GM19099 (cell line): ENCODE results near the gene FBXO11.

Source experiments
- POLR2A ChIP-seq: IDR thresholded peaks from 3 replicates; pipeline ENCODE4 v1.6.1; 2011; ENCODE audit warnings: low read depth; ENCODE audit not compliant: insufficient read length; ENCODE audit errors: extremely low read depth

Gene FBXO11

DNA sequence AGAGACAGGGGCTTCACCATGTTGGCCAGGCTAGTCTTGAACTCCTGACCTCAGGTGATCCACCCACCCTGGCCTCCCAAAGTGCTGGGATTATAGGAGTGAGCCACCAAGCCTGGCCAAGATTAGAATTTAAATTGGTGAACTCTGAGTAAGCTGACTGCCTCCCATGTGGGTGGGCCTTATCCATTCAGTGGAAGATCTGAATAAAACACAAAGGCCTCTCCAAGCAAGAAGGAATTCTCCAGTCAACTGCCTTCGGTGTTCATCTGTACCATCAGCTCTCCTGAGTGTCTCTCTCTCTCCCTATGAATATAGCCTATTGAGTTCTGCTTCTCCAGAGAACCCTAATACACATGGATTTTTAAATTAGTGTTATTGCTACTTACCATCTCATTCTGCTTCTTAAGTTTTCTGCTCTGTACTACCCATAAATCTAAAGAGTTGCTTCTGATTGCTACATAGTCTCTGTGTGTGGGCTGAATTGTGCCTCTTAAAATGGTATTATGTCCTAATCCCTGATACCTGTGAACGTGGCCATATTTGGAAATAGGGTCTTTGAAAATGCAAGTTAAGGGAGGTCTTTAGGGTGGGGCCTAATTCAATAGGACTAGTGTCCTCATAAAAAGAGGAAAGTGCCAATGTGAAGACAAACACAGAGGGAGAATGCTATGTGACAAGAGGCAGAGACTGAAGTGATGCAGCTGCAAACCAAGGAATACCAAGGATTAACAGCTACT is 36.3 kb downstream of the FBXO11 start:
- no peak for TF ChIP-seq POLR2A

DNA sequence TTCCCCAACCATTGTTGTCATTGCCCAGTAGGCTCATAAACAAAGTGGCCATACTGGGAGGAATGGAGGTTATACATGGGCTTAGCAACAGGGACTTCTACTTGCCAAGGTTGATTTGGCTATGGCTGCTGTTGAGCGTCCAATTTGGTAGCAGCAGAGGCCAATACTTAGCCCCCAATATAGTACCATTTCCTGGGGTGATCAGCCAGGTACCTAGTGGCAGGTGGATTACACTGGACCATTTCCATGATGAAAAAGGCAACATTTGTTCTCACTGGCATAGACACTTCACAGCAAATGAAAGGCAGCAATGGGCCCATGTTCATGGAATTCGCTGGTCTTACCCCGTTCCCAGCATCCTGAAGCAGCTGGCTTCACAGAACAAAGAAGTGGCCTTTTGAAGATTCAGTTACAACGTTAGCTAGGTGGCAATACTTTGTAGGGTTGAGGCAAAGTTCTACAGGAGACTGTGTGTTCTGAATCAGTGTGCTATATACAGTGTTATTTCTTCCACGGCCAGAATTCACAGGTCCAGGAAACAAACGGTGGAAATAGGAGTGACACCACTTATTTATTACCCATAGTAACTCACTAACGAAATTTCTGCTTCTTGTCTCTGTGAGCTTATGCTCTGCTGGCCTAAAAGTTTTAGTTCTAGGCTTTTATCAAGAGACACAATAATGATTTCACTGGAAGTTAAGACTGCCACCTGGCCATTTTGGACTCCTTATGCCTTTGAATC is 37.5 kb downstream of the FBXO11 start:
- no peak for TF ChIP-seq POLR2A

DNA sequence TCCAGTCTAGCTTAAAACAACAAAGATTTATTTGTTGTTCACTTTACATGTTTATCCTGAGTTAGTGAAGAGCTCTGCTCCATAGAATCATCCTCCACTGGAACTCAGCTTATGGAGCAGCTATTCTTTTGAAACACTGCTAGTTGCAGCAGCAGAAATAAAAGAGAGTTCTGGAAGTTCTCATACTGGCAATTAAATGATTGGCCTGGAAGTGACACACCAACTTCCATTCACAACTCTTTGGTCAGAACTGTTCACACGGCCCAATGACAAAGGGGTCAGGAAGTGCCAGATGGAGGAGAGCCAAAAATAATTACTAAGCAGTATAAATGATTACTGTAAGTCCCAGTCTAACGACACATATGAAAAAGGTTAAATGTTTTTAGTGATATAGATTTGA is 39.1 kb downstream of the FBXO11 start:
- TF ChIP-seq POLR2A = no peak

DNA sequence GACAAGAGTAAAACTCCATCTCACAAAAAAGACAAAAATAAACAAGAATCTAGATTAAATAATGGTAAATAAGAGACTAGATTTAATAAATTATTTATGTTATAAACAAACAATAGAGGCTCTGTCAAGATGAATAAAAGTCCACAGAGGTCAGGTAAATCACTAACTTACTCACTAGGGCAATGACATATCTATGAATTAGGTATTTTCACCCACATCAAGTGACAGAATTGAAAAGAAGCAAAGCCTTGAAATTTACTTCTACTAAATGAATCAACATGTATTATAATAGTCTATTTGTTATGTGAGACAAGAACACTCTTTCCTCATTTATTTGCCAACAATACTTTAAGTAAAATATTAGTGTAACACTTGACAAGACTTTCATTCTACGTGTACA is 41.7 kb downstream of the FBXO11 start:
- TF ChIP-seq POLR2A = no peak

DNA sequence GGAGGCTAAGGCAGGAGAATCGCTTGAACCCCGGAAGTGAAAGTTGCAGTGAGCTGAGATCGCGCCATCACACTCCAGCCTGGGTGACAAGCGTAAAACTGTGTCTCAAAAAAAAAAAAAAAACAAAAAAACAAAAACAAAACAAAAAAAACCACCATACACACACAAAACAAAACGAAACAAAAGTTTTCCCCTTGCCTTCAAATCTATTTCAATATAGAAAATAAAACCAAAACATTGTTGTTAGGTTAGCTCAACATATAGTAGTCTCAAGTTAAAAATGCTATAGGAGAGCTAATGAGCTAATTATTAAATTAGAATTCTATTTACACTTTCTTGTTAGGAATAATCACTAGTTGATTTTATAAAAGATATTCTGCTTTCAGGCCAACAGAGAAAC is 43.3 kb downstream of the FBXO11 start:
- no peak for TF ChIP-seq POLR2A

DNA sequence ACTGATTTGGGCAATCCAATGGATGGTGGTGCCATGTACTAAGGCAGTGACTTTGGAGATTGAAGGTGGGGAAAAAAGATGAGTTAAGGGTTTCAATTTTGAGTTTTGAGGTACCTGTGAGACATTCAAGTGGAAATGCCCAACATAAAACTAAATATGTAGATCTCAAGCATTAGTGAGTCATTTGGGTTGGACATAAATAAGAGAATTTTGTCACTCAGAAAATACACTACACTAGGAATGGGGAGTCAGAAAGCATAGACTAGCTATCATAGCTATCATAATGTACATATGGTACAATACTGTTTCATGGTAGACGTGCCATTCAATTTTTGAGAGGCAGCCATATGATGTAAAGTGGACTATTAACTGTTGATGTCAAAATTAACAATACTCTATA is 56.1 kb downstream of the FBXO11 start:
- TF ChIP-seq POLR2A = no peak

DNA sequence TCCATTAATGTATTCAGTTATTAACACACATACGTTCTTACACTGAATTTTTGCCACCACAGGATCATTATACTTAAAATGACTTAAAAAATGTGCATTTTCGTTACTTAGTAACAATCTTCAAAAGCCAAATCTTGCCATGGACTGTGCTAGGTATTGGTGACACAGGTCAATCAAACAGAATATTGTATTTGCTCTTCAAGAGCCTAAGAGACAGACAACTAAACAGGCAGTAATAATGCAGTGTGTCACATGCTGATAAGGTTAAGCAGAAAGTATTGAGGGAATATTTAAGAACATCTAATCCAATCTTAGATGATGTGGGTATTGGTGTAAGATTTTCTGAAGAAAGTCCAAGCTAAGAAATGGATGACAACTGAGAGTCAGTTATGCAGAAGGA is 56.9 kb downstream of the FBXO11 start:
- no peak for TF ChIP-seq POLR2A

DNA sequence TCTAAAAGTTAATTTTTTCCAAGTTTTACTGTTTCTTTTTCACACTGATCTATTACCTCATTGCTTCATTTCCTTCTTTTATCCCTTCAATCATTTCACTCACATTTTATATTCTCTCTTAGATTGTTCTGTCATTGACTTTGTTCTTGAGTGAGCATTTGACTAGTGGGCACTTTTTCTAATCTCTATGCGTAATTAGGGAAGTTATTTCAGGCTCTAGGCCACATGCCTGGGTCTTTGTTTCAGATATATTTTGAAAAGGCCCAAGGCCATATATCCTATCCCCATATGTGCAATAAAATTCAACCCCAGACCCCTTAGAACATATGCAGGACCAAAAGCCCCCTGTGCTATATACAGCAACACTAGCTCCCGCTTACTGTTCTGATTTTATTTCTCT is 62.1 kb downstream of the FBXO11 start:
- no peak for TF ChIP-seq POLR2A

DNA sequence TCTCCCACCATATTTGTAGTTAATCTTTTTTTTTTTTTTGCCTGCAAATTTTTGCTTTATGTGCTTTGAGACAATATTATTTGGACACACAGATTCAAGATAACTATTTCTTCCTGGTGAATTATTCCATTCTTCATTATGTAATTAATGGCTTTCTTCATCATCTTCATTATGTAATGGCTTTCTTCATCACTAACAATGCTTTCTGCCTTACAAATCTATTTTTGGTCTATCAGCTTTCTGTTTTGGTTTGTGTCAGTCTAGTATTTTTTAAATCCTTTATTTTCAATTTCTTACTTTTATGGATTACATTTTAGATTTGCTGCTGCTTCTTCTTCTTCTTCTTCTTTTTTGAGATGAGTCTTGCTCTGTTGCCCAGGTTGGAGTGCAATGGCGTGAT is 62.9 kb downstream of the FBXO11 start:
- TF ChIP-seq POLR2A = no peak

DNA sequence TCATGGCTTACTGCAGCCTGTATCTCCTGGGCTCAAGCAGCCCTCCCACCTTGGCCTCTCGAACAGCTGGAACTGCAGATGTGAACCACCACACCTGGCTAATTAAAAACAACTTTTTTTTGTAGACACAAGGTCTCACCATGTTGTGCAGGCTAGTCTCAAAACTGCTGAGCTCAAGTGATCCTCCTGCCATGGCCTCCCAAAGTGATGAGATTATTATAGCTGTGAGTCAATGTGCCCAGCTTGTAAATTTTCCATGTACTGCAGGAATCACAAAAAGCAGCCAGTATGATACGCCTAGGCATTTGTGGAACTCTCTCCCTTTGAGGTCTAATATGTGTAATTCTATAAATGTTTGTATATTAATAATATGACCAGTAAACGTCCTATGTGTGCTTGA is 63.5 kb downstream of the FBXO11 start:
- no peak for TF ChIP-seq POLR2A

DNA sequence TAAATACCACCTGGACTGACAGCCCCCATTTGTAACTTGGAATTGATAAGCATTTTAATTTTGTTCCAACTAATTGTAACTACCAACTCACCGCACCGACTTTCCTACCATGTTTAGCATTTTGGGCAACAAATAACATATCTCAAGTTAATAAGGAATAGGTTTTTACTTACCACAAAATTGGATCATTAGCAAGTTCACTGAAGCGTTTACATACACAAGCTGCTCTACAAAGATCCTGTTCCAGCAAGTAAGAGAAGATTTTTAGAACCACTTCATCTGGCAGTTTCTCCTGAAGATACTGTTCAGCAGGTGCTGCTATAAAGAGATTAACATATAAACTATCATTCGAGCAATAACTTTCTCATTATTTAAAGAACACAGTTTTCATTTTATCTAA is 67.6 kb downstream of the FBXO11 start:
- TF ChIP-seq POLR2A = no peak

DNA sequence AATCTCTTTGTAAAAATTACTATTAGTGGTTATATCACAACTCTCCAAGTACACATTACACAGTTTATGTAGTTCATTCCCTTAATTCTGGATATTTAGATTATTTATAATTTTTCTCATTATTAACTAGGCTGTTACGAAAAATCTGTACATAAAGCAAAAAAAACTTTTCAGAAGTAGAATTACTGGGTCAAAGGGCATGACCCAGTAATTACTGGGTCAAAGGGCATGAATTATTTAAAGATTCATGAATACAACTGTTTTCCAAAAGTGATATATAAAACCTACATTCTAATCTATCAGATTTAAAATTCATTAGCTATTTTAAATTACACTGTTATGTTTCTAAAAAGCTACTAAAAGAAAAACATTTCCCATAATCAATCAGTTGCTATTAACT is 68.0 kb downstream of the FBXO11 start:
- no peak for TF ChIP-seq POLR2A

DNA sequence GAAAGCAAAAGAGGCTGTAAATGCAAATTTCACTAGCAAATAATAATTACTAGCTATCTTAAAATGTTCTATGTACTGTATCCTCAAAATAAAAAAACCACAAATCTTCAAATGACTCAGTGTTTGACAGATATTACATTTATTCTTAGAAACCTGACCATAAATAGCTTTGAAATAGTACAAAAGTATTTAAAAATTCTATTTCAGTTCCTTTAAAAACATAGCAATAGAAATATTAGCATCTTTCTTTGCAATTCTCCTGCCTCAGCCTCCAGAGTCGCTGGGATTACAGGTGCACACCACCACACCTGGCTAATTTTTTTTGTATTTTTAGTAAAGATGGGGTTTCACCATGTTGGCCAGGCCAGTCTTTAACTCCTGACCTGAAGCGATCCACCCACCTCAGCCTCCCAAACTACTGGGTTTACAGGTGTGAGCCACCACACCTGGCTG is 72.8 kb downstream of the FBXO11 start:
- TF ChIP-seq POLR2A = no peak

DNA sequence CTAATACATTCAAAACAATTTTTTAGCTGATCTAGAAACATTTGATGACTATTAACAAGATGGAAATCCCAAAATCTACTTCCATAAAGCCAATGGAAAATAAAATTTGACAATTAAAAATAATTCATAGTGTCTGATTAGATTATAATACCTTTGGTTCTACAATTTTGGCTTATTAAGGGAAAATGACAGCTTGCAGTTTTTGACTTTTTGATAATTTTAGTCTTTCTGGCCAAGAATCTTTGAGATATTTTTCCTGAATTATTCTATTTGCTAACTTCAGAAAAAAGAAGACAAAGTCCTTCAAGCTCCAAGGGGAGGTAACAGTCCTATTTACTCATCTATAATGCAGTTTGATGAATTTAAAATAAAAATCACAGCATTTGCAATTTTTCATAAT is 83.8 kb downstream of the FBXO11 start:
- TF ChIP-seq POLR2A = no peak

DNA sequence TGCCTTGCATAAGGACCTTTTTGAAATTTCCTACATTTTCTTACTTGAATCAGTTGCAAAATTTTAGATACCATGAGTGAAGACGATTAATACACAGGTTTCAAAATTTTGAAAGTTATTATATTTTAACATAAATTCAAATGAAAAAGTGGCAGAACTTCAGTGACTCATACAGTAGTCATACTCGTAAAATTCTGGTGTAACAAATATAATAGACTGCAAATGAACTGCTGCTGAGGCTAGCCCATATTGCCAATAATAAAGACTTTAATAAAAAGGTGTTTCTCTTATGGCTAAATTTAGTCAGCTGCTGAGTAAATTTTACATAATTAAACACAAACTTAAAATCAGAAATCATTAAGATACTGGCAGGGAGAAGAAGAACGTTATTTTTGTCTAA is 86.5 kb downstream of the FBXO11 start:
- TF ChIP-seq POLR2A = no peak

DNA sequence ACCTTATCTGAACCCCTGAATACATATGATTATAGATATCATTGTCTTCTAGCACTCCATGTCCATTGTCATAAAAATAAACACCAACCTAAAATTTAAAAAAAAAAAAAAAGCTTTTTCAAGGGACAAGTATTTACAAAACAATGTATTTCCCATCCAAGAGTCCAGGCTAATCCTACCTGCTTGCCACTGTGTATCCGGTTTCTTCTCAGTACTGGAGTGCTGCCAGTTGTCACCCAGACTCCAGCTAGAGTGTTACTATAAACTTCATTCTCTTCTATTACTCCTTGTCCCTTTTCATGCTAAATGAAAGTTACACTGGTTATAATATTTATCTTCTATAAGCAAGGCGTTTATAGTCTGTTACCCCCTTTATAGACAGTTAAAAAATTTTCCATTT is 87.5 kb downstream of the FBXO11 start:
- TF ChIP-seq POLR2A = no peak
